Lung (tissue), 12 donors: ENCODE data around the gene VMO1. TPM values are rescaled to one million over a fixed set of nuclear protein-coding genes. Genes with fewer than 3 reads are reported as not detected.
"Not testable (repeated sequence)": the region's sequence is repeated elsewhere in the genome, so short reads cannot be mapped to it uniquely, and the experiment has no call there.

Source experiments
- ATAC-seq: fragments of 200-7000 bp; cut with Tn5 transposase; one replicate; pipeline ENCODE4 v1.9.1; 2020; ENCODE audit warnings: moderate number of reproducible peaks; ENCODE audit not compliant: insufficient read depth, low FRiP score
- DNase-seq, 3 donors: peaks; one replicate each; pipeline ENCODE4 v3.0.0-alpha.2; 2013 to 2017
- H3K27ac ChIP-seq, 2 donors: one replicate each; pipeline ENCODE4 v1.5.1; 2013; ENCODE audit warnings: mild to moderate bottlenecking in 2 of 2, moderate library complexity in 2 of 2, control low read depth in 1 of 2, inconsistent platforms in 1 of 2, low read depth in 1 of 2, low read length in 1 of 2
- H3K27me3 ChIP-seq, 3 donors: one replicate each; pipeline ENCODE4 v1.5.1; 2013; ENCODE audit warnings: low read length in 2 of 3; ENCODE audit not compliant: control insufficient read depth in 3 of 3, insufficient read depth in 3 of 3
- H3K36me3 ChIP-seq, 4 donors: one replicate each; pipeline ENCODE4 v1.5.1; 2013; ENCODE audit warnings: low read length in 4 of 4, mild to moderate bottlenecking in 1 of 4, moderate library complexity in 1 of 4; ENCODE audit not compliant: control insufficient read depth in 4 of 4, insufficient read depth in 4 of 4
- H3K4me1 ChIP-seq, 5 donors: one replicate each; pipeline ENCODE4 v1.5.1; 2013; ENCODE audit warnings: low read length in 5 of 5, mild to moderate bottlenecking in 2 of 5, moderate library complexity in 1 of 5; ENCODE audit not compliant: control insufficient read depth in 5 of 5, insufficient read depth in 5 of 5
- H3K4me3 ChIP-seq: one replicate; pipeline ENCODE4 v1.5.1; 2013; ENCODE audit warnings: mild to moderate bottlenecking, control low read depth, moderate library complexity
- H3K9ac ChIP-seq, 2 donors: one replicate each; pipeline ENCODE4 v1.5.1; 2013; ENCODE audit warnings: low read length in 2 of 2, control low read depth in 1 of 2; ENCODE audit not compliant: insufficient read depth in 1 of 2
- H3K9me3 ChIP-seq, 4 donors: one replicate each; pipeline ENCODE4 v1.5.1; 2013; ENCODE audit warnings: low read length in 3 of 4, mild to moderate bottlenecking in 1 of 4, moderate library complexity in 1 of 4; ENCODE audit not compliant: control insufficient read depth in 4 of 4, insufficient read depth in 3 of 4
- CTCF ChIP-seq: IDR thresholded peaks from 2 replicates; pipeline ENCODE4 v1.5.1; 2012; ENCODE audit warnings: mild to moderate bottlenecking; ENCODE audit errors: control extremely low read depth, extremely low read depth
- WGBS, 2 donors: extraction: QIAGEN DNeasy Blood & Tissue Kit; methylation state at CpG; one replicate each; pipeline ENCODE4 v1.1.7; 2013; 5-methylcytosine and 5-hydroxymethylcytosine counted together
- polyA plus RNA-seq, 2 donors: library from polyadenylated mRNA; stranded (reverse); fragments of 200-250 nt; gene quantifications; one replicate each; pipeline ENCODE4 v1.2.1, GENCODE V29; 2013
- total RNA-seq, 2 donors: library from RNA; depleted of rRNA in 1 of 2; stranded (reverse); fragments of >200 nt in 1 of 2; gene quantifications; one replicate each; pipeline ENCODE4 v1.2.1, GENCODE V29; 2014 to 2021
- donor health status: control.
- donor health status: control.
- donor health status: Bipolar disorder and iron deficiency.
- donor health status: healthy.
- donor health status: DM: yes; HTN: yes; CAD: no.

VMO1 gene
- total and polyA plus RNA-seq, 4 donors: 2.1 to 21.8 (median 17.7) TPM

GRCh38 chr17:4833178-4833940 is 47.2 kb upstream of the VMO1 start, which contains the start of gene MINK1:
TSS of gene MINK1 (plus strand) at chr17:4833340. CDS start at chr17:4833584, 244 bp downstream.
- no peaks in the 10 kb centered on the region for H3K9me3 ChIP-seq
- no peak for TF ChIP-seq CTCF
- DNase-seq (peak; percentile 93 to 98 (median 94)), ATAC-seq (peak; percentile 97)
- no peaks in the 10 kb centered on the region for H3K27me3 ChIP-seq
- H3K4me3 ChIP-seq: peak within 1 kb of the TSS; percentile 72
- H3K27ac ChIP-seq: peak within 1 kb of the TSS; percentile 79 to 84
- 1% methylated on average over 46 to 91 of the region's 91 CpGs for WGBS, 2 donors
- peak within 1 kb of the TSS; percentile 65 to 79 for H3K9ac ChIP-seq
- H3K36me3 ChIP-seq: no peaks in the 10 kb centered on the region
- H3K4me1 ChIP-seq: peaks cover 5 to 38% (median 15%) of the 10 kb centered on the region in 5 donors

GRCh38 chr17:4832829-4833177 is 46.6 kb upstream of the VMO1 start:
- peak; percentile 12 for ATAC-seq

GRCh38 chr17:4827399-4827798 is 41.2 kb upstream of the VMO1 start:
- no peaks in the 10 kb centered on the region for H3K27me3 ChIP-seq
- no peak for TF ChIP-seq CTCF
- peaks cover 0 to 4% (median 0%) of the 10 kb centered on the region in 5 donors for H3K4me1 ChIP-seq
- no peak overlapping the region for H3K4me3 ChIP-seq
- peaks cover 0 to 6% (median 3%) of the 10 kb centered on the region in 4 donors for H3K36me3 ChIP-seq
- ATAC-seq (no peak), DNase-seq (no peak)
- 78 to 82% methylated on average over 8 of the region's 8 CpGs for WGBS, 2 donors
- H3K27ac ChIP-seq: no peak overlapping the region
- H3K9ac ChIP-seq: no peak overlapping the region
- H3K9me3 ChIP-seq: no peaks in the 10 kb centered on the region

More at GRCh38 chr17:4832829-4833177, 46.6 kb upstream of the VMO1 start:
- Histone ChIP-seq H3K4me1 (peaks cover 0 to 32% (median 15%) of the 10 kb centered on the region in 5 donors), H3K4me3 (peak overlapping the region; percentile 72), H3K27ac (peak overlapping the region; percentile 78 to 84), H3K9ac (peak overlapping the region; percentile 49 to 79)
- H3K27me3 ChIP-seq, H3K9me3 ChIP-seq, DNase-seq, H3K36me3 ChIP-seq: not testable (repeated sequence)
- WGBS, 2 donors: 0% methylated on average over 10 of the region's 17 CpGs

GRCh38 chr17:4823373-4824089 is 37.4 kb upstream of the VMO1 start:
- DNase-seq (no peak), ATAC-seq (no peak)
- Histone ChIP-seq H3K36me3 (peaks cover 0 to 12% (median 7%) of the 10 kb centered on the region in 4 donors), H3K27me3 (no peaks in the 10 kb centered on the region), H3K4me3 (no peak overlapping the region), H3K4me1 (peaks cover 0 to 4% (median 0%) of the 10 kb centered on the region in 5 donors), H3K9ac (no peak overlapping the region), H3K27ac (no peak overlapping the region), H3K9me3 (peaks cover 0 to 2% (median 0%) of the 10 kb centered on the region in 4 donors)
- no peak for TF ChIP-seq CTCF
- WGBS, 2 donors: 71 to 78% methylated on average over 12 of the region's 12 CpGs
